GM12878 (cell line): ENCODE data around the gene GFAP. TPM values are rescaled to one million over a fixed set of nuclear protein-coding genes. Genes with fewer than 3 reads are reported as not detected.
A peak's percentile ranks its signal among the peaks of the same experiment; 100 is the strongest.

ENCODE experiments used
- ATAC-seq: fragments of 200-7000 bp; cut with Tn5 transposase; 3 replicates; pipeline ENCODE4 v1.9.1; 2020; ENCODE audit warnings: mild to moderate bottlenecking, moderate library complexity
- BruUV-seq: library from RNA; stranded (reverse); fragments of 400-500 nt; replicated peaks from 2 replicates; lab custom pipeline; 2021; lab: Mats Ljungman, UMichigan
- CTCF ChIA-PET: fragments of 300-600 bp; sonication (Branson Sonifier 250); formaldehyde crosslinking; extraction: SDS; loops from one replicate; lab custom pipeline; 2021; ENCODE audit warnings: inconsistent platforms; lab: Yijun Ruan, JAX
- POLR2A ChIA-PET: fragments of 350-600 bp; formaldehyde crosslinking; extraction: SDS; loops from one replicate; lab custom pipeline; 2021; ENCODE audit warnings: inconsistent platforms; lab: Charles Lee
- RAD21 ChIA-PET: fragments of 300-600 bp; sonication (Branson Sonifier 250); formaldehyde crosslinking; loops from one replicate; lab custom pipeline; 2023; ENCODE audit warnings: antibody characterized with exemption; ENCODE audit not compliant: unreplicated experiment; lab: Charles Lee
- SMC1A ChIA-PET: fragments of 300-600 bp; sonication (Branson Sonifier 250); formaldehyde crosslinking; loops from one replicate; lab custom pipeline; 2023; ENCODE audit not compliant: unreplicated experiment, uncharacterized antibody; lab: Charles Lee
- DNase-seq: peaks from one replicate; pipeline ENCODE4 v3.0.0-alpha.2; 2011; ENCODE audit warnings: low read depth, low spot score
- FAIRE-seq: peaks from 3 replicates; lab custom pipeline; 2011; peaks lifted over from hg19 to GRCh38; lab: Jason Lieb, UNC
- H2AFZ ChIP-seq: 2 replicates; pipeline ENCODE4 v1.6.0; 2011; ENCODE audit warnings: low read depth, low read length, control low read depth; ENCODE audit not compliant: control insufficient read depth
- H3K27ac ChIP-seq: 2 replicates; pipeline ENCODE4 v1.5.1; 2011; ENCODE audit warnings: control low read depth; ENCODE audit not compliant: control insufficient read depth, insufficient read depth
- H3K27me3 ChIP-seq, 2 experiments: replicated peaks in 1 of 2; 2 replicates each; pipeline versions ENCODE4 v1.6.0 to v1.6.1; 2011; ENCODE audit warnings: low read length in 1 of 2; ENCODE audit not compliant: control insufficient read depth in 2 of 2, insufficient read depth in 2 of 2
- H3K36me3 ChIP-seq, 2 experiments: 2 replicates each; pipeline ENCODE4 v1.5.1; 2011; ENCODE audit warnings: low read length in 1 of 2; ENCODE audit not compliant: control insufficient read depth in 2 of 2, insufficient read depth in 2 of 2
- H3K4me1 ChIP-seq: 2 replicates; pipeline ENCODE4 v1.6.1; 2011; ENCODE audit warnings: mild to moderate bottlenecking, low read length, moderate library complexity, mixed read lengths; ENCODE audit not compliant: control insufficient read depth, insufficient read depth
- H3K4me2 ChIP-seq: 2 replicates; pipeline ENCODE4 v1.6.0; 2011; ENCODE audit warnings: control low read depth; ENCODE audit not compliant: control insufficient read depth, insufficient read depth
- H3K4me3 ChIP-seq: fragments of 200-600 bp; sonication (generic); 2 replicates; pipeline ENCODE4 v1.5.1; 2016
- H3K79me2 ChIP-seq: 2 replicates; pipeline ENCODE4 v1.6.0; 2011; ENCODE audit warnings: low read length; ENCODE audit not compliant: control insufficient read depth, insufficient read depth
- H3K9ac ChIP-seq: 2 replicates; pipeline ENCODE4 v1.8.0; 2011; ENCODE audit warnings: low read length, control low read depth, mixed read lengths; ENCODE audit not compliant: control insufficient read depth, insufficient read depth
- H3K9me3 ChIP-seq: replicated peaks from 3 replicates; pipeline ENCODE4 v1.5.1; 2011; ENCODE audit warnings: mild to moderate bottlenecking, low read length; ENCODE audit not compliant: control insufficient read depth, insufficient read depth
- H4K20me1 ChIP-seq: 2 replicates; pipeline ENCODE4 v1.6.0; 2011; ENCODE audit not compliant: control insufficient read depth, insufficient read depth
- NR2C1 ChIP-seq: fragments of 450-650 bp; IDR thresholded peaks from 2 replicates; pipeline ENCODE4 v1.6.1; 2017; ENCODE audit warnings: antibody characterized with exemption, mild to moderate bottlenecking, moderate library complexity
- WGBS: methylation state at CpG from one replicate; pipeline ENCODE4 v1.1.6; 2016; ENCODE audit warnings: low lambda C conversion rate; ENCODE audit not compliant: insufficient replicate concordance, insufficient coverage; ENCODE audit errors: missing lambda C conversion rate; 5-methylcytosine and 5-hydroxymethylcytosine counted together
- in situ Hi-C: fragments of 300-500 bp; cut with MboI; formaldehyde crosslinking; loops from 9 replicates; pipeline ENCODE4 v1.14.3; 2018; ENCODE audit warnings: mixed read lengths
- intact Hi-C: fragments of 100-400 bp; cut with micrococcal nuclease; formaldehyde crosslinking; loops from one replicate; pipeline ENCODE4 v1.14.2; 2022; ENCODE audit not compliant: unreplicated experiment
- polyA plus RNA-seq, 11 experiments: library from polyadenylated mRNA; depleted of rRNA in 4 of 11; unstranded in 6 of 11; stranded (reverse) in 5 of 11; fragments of >200 nt; fragmentation: Nextera tagmentation in 4 of 11; fragmentation: Illumina TruSeq in 1 of 11; extraction: Ambion mirVana in 4 of 11; extraction: Trizol in 1 of 11; gene quantifications; 1 replicate in 1 of 11; 2 replicates in 10 of 11; pipeline versions ENCODE4 v1.2.1 to v1.2.3, GENCODE V29; 2011 to 2016; ENCODE audit warnings: inconsistent platforms in 2 of 11, missing spikeins in 2 of 11, low read depth in 1 of 11
- total RNA-seq, 4 experiments: library from RNA; depleted of rRNA in 3 of 4; stranded (reverse); fragments of >200 nt in 3 of 4; fragmentation: Illumina TruSeq in 1 of 4; extraction: Trizol in 1 of 4; gene quantifications; 2 replicates each; pipeline versions ENCODE4 v1.2.1 to v1.2.3, GENCODE V29; 2013 to 2021
- TF ChIP-seq, protein P1 (sequence below): fragments of 450-650 bp; formaldehyde crosslinking; IDR thresholded peaks from 2 replicates; pipeline ENCODE4 v1.5.0; 2022; ENCODE audit warnings: mild to moderate bottlenecking, missing genetic modification characterization
- TF ChIP-seq, protein P2 (sequence below): fragments of 450-650 bp; IDR thresholded peaks from 2 replicates; pipeline ENCODE4 v1.6.1; 2016; ENCODE audit warnings: mild to moderate bottlenecking

GFAP gene
- total and polyA plus RNA-seq, 10 of the 15 experiments (the other 5 are each of a cell fraction or from before 2014, with no cell fraction given), result 0.04 to 0.25 TPM; not detected in 8

DNA sequence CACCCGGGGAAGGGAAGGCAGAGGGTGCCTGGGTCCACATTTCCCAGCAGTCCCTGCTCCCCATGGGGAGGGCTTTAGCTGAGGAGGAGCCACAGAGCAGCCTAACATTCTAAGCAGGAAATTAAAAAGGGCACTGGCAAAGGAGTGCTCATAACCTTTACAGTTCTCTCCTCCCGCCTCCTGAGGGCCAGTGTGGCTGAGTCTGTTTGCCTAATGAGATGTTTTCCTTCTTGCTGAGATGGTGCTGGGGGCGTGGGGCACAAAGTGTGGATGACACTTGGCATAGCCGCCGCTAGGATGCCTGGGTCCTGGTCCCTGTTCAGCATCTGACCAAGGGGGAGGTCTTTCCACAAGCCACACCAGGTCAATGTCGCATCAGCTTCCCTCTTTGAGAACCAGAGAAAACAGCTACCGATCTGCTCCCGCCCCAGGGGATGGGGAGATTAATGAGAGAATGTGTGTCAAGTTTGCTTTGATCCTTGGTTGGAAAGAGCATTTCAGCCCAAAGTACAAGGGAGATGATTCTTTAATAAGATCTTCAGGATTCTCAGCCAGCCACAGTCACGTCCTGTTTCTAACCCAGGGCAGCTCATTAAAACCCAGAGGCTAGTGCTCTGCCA, 26.5 kb upstream of the GFAP start:
- H3K9ac ChIP-seq, result no peak overlapping the region
- ChIA-PET CTCF (interaction anchor here (0.6 to 1.8 kb wide), 4 partner anchors 21 to 157 kb away, joined by 3 to 6 read pairs (median 3); no protein-coding TSS in a partner anchor), RAD21 (interaction anchor here (0.7 to 2.0 kb wide), 4 partner anchors 22 to 220 kb away, joined by 3 to 7 read pairs (median 4); partner anchors contain the start of genes ACBD4, EFTUD2 and HEXIM2), POLR2A (interaction anchor here (1.0 kb wide), 1 partner anchor 43 kb away, joined by 3 read pairs; the partner anchor contains the start of gene EFTUD2), SMC1A (interaction anchor here (0.6 to 1.8 kb wide), 3 partner anchors 21 to 162 kb away, joined by 3 to 9 read pairs (median 3); no protein-coding TSS in a partner anchor)
- in situ Hi-C loops, result no loop called here
- H3K79me2 ChIP-seq, result peaks cover 71% of the 10 kb centered on the region
- FAIRE-seq, result no peak
- WGBS, result 88% methylated on average over 9 of the region's 9 CpGs
- peak overlapping the region; percentile 50 for H2AFZ ChIP-seq
- DNase-seq, result no peak
- H3K4me3 ChIP-seq, result no peak overlapping the region
- H3K27ac ChIP-seq, result no peak overlapping the region; the same call in 1 of the 2 replicates
- H3K36me3 ChIP-seq, result no peaks in the 10 kb centered on the region; a peak in 4 of 4 replicates
- TF ChIP-seq, protein P1, sequence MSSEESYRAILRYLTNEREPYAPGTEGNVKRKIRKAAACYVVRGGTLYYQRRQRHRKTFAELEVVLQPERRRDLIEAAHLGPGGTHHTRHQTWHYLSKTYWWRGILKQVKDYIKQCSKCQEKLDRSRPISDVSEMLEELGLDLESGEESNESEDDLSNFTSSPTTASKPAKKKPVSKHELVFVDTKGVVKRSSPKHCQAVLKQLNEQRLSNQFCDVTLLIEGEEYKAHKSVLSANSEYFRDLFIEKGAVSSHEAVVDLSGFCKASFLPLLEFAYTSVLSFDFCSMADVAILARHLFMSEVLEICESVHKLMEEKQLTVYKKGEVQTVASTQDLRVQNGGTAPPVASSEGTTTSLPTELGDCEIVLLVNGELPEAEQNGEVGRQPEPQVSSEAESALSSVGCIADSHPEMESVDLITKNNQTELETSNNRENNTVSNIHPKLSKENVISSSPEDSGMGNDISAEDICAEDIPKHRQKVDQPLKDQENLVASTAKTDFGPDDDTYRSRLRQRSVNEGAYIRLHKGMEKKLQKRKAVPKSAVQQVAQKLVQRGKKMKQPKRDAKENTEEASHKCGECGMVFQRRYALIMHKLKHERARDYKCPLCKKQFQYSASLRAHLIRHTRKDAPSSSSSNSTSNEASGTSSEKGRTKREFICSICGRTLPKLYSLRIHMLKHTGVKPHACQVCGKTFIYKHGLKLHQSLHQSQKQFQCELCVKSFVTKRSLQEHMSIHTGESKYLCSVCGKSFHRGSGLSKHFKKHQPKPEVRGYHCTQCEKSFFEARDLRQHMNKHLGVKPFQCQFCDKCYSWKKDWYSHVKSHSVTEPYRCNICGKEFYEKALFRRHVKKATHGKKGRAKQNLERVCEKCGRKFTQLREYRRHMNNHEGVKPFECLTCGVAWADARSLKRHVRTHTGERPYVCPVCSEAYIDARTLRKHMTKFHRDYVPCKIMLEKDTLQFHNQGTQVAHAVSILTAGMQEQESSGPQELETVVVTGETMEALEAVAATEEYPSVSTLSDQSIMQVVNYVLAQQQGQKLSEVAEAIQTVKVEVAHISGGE (CRISPR knock-in tag), result no peak
- TF ChIP-seq, protein P2, sequence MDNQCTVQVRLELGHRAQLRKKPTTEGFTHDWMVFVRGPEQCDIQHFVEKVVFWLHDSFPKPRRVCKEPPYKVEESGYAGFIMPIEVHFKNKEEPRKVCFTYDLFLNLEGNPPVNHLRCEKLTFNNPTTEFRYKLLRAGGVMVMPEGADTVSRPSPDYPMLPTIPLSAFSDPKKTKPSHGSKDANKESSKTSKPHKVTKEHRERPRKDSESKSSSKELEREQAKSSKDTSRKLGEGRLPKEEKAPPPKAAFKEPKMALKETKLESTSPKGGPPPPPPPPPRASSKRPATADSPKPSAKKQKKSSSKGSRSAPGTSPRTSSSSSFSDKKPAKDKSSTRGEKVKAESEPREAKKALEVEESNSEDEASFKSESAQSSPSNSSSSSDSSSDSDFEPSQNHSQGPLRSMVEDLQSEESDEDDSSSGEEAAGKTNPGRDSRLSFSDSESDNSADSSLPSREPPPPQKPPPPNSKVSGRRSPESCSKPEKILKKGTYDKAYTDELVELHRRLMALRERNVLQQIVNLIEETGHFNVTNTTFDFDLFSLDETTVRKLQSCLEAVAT, result peak; percentile 90
- no peak for TF ChIP-seq NR2C1
- no peaks in the 10 kb centered on the region; the same call in 1 of the 3 replicates for H3K9me3 ChIP-seq
- H3K27me3 ChIP-seq, result no peaks in the 10 kb centered on the region
- intact Hi-C loops, result no loop called here
- no peaks in the 10 kb centered on the region for H4K20me1 ChIP-seq
- no peaks in the 10 kb centered on the region for H3K4me1 ChIP-seq
- ATAC-seq, result peak; percentile 72
- no TSS peak for BruUV-seq
- peak overlapping the region; percentile 31 for H3K4me2 ChIP-seq
